LoVo (cell line): ENCODE results near the gene KRT84.
"Not testable (repeated sequence)": the region's sequence is repeated elsewhere in the genome, so short reads cannot be mapped to it uniquely, and the experiment has no call there.

Experiments used
- DNase-seq: peaks from one replicate; pipeline ENCODE4 v3.0.0-alpha.2; 2016; ENCODE audit warnings: low spot score

The KRT84 gene

GRCh38 chr12:52410589-52411248 is 25.3 kb upstream of the KRT84 start:
- DNase-seq = not testable (repeated sequence)

- DNase-seq = no peak
Measured at GRCh38 chr12:52407918-52408317, 22.5 kb upstream of the KRT84 start.

- DNase-seq = no peak
Measured at GRCh38 chr12:52405922-52406385, 20.5 kb upstream of the KRT84 start, which contains the start of gene KRT82. TSS of gene KRT82 (minus strand) at chr12:52406335. CDS start at chr12:52406277, 58 bp downstream.

GRCh38 chr12:52404951-52405350 is 19.5 kb upstream of the KRT84 start:
- DNase-seq = no peak

GRCh38 chr12:52403561-52403960 is 18.1 kb upstream of the KRT84 start:
- no peak for DNase-seq

- DNase-seq = no peak
Measured at GRCh38 chr12:52402873-52403540, 17.6 kb upstream of the KRT84 start.

GRCh38 chr12:52402377-52402776 is 16.9 kb upstream of the KRT84 start:
- no peak for DNase-seq

GRCh38 chr12:52401926-52402325 is 16.5 kb upstream of the KRT84 start:
- no peak for DNase-seq

GRCh38 chr12:52401526-52401925 is 16.1 kb upstream of the KRT84 start:
- no peak for DNase-seq

GRCh38 chr12:52400906-52401305 is 15.5 kb upstream of the KRT84 start:
- no peak for DNase-seq

- no peak for DNase-seq
Measured at GRCh38 chr12:52399756-52400155, 14.3 kb upstream of the KRT84 start.

- DNase-seq = no peak
Measured at GRCh38 chr12:52398176-52398575, 12.7 kb upstream of the KRT84 start.

GRCh38 chr12:52396656-52397055 is 11.2 kb upstream of the KRT84 start:
- DNase-seq = no peak

GRCh38 chr12:52395761-52396434 is 10.4 kb upstream of the KRT84 start:
- no peak for DNase-seq

GRCh38 chr12:52394836-52395405 is 9.5 kb upstream of the KRT84 start:
- no peak for DNase-seq

GRCh38 chr12:52392465-52393007 is 7.1 kb upstream of the KRT84 start:
- DNase-seq = no peak

GRCh38 chr12:52391618-52392002 is 6.2 kb upstream of the KRT84 start:
- no peak for DNase-seq

- DNase-seq = no peak
Measured at GRCh38 chr12:52390739-52391617, 5.5 kb upstream of the KRT84 start.

- no peak for DNase-seq
Measured at GRCh38 chr12:52389313-52390207, 4.1 kb upstream of the KRT84 start.

- DNase-seq = no peak
Measured at GRCh38 chr12:52387859-52388258, 2.4 kb upstream of the KRT84 start.
